D721Med (cell line): Measurements from ENCODE around the gene DPYSL4.

Source experiments
- DNase-seq: peaks from one replicate; pipeline ENCODE4 v3.0.0; 2011; ENCODE audit warnings: low spot score; ENCODE audit not compliant: insufficient read length
- FAIRE-seq: peaks from 2 replicates; lab custom pipeline; 2011; peaks lifted over from hg19 to GRCh38; lab: Jason Lieb, UNC
- TF ChIP-seq, protein P1 (sequence below): IDR thresholded peaks from 2 replicates; pipeline ENCODE4 v1.5.1; 2012; ENCODE audit warnings: mild to moderate bottlenecking, control low read depth; ENCODE audit not compliant: insufficient read depth; ENCODE audit errors: missing control alignments

DPYSL4 gene

DNA sequence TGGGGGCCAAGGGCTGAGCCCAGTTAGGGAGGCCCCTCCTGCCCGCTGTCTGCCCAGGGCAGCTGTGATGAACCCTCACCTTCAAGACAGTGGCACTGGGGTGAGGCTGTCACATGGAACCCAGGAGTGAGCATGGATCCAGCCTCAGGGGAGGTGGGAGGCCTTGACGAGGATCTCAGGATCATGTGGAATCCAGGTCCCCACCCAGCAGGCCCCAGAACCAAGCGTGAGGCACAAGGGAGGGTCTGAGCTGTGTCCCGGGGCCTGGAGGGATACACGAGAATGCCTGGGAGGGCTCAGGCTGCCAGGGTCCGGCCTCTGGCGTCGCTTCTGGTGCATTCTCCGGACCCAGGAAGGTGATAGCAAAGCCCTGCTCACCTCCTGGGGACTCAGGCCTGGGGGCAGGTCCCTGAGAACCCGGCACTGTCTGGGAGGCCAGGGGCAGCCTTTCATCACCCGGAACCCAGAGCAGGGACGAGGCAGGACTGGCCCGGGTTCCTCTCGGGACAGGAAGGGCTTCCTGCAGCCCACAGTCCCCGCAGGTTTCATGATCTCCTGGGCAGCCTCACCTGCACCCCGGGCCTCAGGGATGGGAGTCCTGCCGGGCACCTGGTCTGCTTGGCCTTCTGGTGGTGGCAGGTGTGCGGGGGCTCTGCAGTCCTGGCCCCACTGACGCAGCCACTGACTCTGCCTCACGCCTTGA is 17.5 kb downstream of the DPYSL4 start:
- TF ChIP-seq, protein P1, sequence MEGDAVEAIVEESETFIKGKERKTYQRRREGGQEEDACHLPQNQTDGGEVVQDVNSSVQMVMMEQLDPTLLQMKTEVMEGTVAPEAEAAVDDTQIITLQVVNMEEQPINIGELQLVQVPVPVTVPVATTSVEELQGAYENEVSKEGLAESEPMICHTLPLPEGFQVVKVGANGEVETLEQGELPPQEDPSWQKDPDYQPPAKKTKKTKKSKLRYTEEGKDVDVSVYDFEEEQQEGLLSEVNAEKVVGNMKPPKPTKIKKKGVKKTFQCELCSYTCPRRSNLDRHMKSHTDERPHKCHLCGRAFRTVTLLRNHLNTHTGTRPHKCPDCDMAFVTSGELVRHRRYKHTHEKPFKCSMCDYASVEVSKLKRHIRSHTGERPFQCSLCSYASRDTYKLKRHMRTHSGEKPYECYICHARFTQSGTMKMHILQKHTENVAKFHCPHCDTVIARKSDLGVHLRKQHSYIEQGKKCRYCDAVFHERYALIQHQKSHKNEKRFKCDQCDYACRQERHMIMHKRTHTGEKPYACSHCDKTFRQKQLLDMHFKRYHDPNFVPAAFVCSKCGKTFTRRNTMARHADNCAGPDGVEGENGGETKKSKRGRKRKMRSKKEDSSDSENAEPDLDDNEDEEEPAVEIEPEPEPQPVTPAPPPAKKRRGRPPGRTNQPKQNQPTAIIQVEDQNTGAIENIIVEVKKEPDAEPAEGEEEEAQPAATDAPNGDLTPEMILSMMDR: no peak
- DNase-seq (no peak), FAIRE-seq (no peak)

DNA sequence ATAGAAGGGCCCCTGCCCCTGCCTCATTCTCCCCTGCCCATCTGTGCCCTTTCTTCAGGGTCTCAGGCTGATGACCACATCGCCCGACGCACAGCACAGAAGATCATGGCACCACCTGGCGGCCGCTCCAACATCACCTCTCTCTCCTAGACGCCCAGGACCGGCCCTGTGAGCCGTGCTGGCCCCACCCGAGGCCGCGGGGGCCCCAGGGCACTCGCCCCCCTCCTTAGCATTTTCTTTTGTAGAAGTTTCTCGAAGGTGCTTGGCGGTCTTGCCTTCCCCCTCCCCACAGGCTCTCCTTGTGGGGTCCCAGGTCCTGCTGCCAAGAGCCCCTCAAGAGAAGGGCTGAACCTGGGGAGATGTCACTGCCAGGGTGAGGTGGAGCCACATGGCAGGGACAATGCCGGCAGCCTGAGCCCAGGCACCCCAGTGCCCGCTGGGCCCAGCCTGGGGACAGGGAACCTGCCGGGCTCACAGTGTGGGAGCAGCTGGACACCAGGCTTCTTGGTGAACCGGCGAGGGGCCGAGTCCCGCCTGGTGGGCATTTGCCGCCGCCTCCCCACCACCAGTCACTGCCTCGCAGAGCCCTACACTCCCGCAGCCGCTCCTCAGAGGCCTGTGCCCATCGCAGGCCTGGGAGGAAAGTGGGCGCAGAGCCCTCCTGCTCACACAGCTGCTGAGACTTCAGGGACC is 18.2 kb downstream of the DPYSL4 start:
- TF ChIP-seq, protein P1: no peak
- no peak for DNase-seq
- no peak for FAIRE-seq

DNA sequence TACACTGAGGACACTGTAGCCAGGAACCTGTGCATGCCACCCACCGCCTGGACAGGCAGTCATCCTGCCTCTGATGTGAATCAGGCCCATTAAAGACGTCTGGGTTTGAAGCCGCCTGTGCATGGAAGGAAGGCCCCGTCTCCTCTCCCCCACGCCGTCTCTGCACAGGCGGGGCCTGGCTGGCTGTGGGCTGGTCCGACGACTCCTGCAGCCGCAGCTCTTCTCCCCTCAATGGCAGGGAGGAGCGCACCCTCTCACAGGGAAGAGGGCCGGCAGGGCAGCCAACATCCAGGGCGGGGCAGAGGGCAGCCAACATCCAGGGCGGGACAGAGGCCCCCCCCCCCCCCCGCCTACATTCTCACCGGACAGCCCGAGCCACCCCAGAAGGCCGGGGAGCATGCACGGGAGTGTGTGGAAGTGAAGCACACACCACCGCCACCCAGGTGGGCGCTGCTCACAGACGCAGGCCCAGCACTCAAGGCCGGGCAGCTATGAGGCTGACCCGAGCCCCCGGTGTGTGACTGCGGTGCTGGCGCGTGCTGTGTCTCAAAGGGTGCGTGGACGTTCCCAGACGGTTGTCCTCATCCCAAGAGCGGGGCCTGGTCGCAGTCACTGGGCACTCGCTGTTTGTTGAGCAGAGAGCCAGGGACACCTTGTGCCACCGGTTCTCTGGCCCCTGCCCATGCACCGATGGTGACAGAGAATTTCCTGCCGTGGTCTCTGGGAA is 19.1 kb downstream of the DPYSL4 start:
- FAIRE-seq (no peak), DNase-seq (no peak)
- TF ChIP-seq, protein P1: no peak

DNA sequence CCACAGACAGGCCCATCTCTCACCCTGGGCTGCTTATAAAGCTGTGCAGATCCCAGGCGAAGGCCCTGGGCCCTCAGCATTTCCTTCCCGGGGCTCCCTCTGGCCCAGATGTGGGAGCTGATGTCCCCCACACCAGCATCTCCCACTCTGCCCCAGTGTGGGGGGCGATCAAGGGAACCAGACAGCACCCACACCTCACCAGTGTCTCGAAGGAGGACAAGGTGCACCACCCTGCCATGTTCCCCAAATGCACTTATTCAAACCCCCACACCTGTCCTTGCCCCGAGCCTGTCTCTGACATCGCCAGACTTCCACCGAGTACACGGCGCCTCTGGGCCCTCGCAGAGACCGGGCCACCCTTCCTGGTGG is 19.6 kb downstream of the DPYSL4 start:
- TF ChIP-seq, protein P1: no peak
- FAIRE-seq: no peak
- DNase-seq: no peak

DNA sequence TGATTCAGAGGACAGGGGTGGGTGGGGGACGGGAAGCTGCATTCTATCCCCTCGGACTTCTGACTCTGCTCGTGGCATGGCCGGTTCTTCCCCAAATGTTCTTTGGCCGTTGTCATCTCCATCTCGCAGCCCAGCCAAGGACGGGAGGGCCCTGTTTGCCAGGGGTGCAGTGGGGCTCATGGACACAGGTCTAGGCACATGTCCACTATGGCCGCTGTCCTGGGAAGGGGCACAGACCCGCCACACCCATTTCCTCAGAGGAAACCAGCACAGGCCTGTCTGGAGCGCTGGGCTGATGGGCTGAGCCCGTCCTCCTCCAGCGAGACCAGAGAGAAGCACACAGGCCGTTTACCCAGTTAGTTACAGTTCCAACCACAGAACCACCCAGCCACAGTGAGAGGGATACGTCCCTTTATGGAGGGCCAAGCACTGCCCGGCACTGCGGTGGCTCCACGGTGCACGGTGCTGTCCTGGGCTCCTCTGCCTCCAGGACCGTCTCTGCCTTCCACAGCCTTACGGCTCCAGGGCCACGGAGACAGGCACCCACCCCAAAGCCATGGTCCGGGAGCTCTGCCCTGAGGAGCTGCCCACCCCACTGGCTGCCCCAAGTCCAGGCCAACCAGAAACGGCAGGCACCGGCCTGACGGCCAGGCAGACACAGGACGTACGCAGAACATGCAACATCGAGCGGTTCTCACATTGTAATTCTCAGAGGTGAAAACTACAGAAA is 20.2 kb downstream of the DPYSL4 start:
- no peak for DNase-seq
- no peak for FAIRE-seq
- TF ChIP-seq, protein P1: no peak

DNA sequence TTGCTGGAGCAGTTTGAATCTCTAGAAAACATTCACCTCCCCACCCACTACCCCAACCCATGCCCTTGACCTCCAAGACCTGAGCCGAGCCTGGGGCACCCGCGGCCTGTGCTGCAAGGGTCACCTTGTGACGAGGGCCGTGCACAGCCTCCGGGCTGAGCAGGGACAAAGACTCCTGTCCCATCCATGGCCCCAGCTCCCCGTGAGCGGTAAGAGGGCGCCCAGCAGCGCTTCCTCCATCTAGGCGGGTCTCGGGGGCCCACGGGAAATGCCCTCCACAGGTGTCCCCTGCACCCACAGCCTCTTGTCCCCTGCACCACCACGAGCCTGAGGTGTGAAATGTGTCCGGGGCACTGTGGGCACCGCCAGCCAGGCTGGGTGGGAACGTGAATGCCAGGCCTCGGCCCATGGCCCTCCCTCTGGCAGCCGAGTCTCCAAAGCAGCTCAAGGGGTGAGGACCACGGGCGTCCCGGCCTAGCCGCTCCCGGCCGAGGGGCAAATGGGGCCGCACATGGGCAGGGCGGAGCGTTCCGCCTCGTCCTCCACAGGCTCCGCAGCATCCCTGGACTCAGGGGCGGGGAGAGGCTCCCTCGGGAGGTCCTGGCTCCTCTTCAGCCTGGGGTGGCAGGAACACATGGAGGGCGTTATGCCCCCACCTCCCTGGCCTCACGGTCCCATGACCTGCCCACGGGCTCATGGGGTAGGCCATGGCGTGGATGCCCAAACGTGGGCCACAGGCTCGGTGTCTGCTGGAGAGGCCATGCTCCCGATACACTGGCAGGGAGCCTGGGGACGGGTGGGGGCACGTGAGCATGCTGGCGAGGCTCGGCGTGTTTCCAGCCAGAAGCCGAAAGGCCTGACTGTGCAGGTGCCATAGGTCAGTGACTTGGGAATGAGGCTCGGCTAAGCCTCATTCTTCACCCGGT is 21.1 kb downstream of the DPYSL4 start:
- DNase-seq (no peak), FAIRE-seq (no peak)
- TF ChIP-seq, protein P1: no peak
